MM.1S (cell line): ENCODE measurements around the gene GBP4.

Experiments
- DNase-seq: peaks from one replicate; pipeline ENCODE4 v3.0.0-alpha.2; 2015
- H2AFZ ChIP-seq: fragments of 300-600 bp; sonication (generic); 2 replicates; pipeline ENCODE4 v1.6.0; 2016; ENCODE audit warnings: antibody characterized with exemption, low read length
- H3F3A ChIP-seq: fragments of 300-600 bp; sonication (generic); 2 replicates; pipeline ENCODE4 v1.6.1; 2016; ENCODE audit warnings: mild to moderate bottlenecking, antibody characterized with exemption, low read length, moderate library complexity, mixed read lengths; ENCODE audit not compliant: insufficient read depth
- H3K27ac ChIP-seq: fragments of 300-600 bp; sonication (generic); 2 replicates; pipeline ENCODE4 v1.5.1; 2016; ENCODE audit warnings: mild to moderate bottlenecking, low read length
- H3K27me3 ChIP-seq: fragments of 300-600 bp; sonication (generic); replicated peaks from 2 replicates; pipeline ENCODE4 v1.6.0; 2016; ENCODE audit warnings: low read length; ENCODE audit not compliant: insufficient read depth
- H3K36me3 ChIP-seq: fragments of 300-600 bp; sonication (generic); replicated peaks from 2 replicates; pipeline ENCODE4 v1.6.1; 2016; ENCODE audit warnings: mild to moderate bottlenecking, low read length, mixed read lengths; ENCODE audit not compliant: insufficient read depth
- H3K4me1 ChIP-seq: fragments of 300-600 bp; sonication (generic); 2 replicates; pipeline ENCODE4 v1.6.1; 2016; ENCODE audit warnings: low read length, mixed read lengths
- H3K4me2 ChIP-seq: fragments of 300-600 bp; sonication (generic); 2 replicates; pipeline ENCODE4 v1.6.0; 2016; ENCODE audit warnings: low read depth, low read length
- H3K4me3 ChIP-seq: fragments of 300-600 bp; sonication (generic); 2 replicates; pipeline ENCODE4 v1.5.1; 2016; ENCODE audit warnings: low read length, mixed read lengths
- H3K79me2 ChIP-seq: fragments of 300-600 bp; sonication (generic); 2 replicates; pipeline ENCODE4 v1.6.1; 2016; ENCODE audit warnings: mixed run types, low read length, mixed read lengths
- H3K9ac ChIP-seq: fragments of 300-600 bp; sonication (generic); 2 replicates; pipeline ENCODE4 v1.6.1; 2016; ENCODE audit warnings: low read length, mixed read lengths
- H3K9me2 ChIP-seq: fragments of 300-600 bp; sonication (generic); replicated peaks from 2 replicates; pipeline ENCODE4 v1.6.1; 2016; ENCODE audit warnings: mild to moderate bottlenecking, low read length, mixed read lengths; ENCODE audit not compliant: insufficient read depth
- H3K9me3 ChIP-seq: fragments of 300-600 bp; sonication (generic); replicated peaks from 2 replicates; pipeline ENCODE4 v1.6.1; 2016; ENCODE audit warnings: mild to moderate bottlenecking, low read length, mixed read lengths; ENCODE audit not compliant: insufficient read depth
- H4K20me1 ChIP-seq: fragments of 300-600 bp; sonication (generic); 2 replicates; pipeline ENCODE4 v1.6.1; 2016; ENCODE audit warnings: mild to moderate bottlenecking, low read length, moderate library complexity, mixed read lengths; ENCODE audit not compliant: insufficient read depth
- CTCF ChIP-seq: fragments of 300-600 bp; sonication (generic); IDR thresholded peaks from 2 replicates; pipeline ENCODE4 v1.5.1; 2016; ENCODE audit warnings: antibody characterized with exemption, low read length, mixed read lengths
- EZH2 ChIP-seq: fragments of 300-600 bp; sonication (generic); optimal IDR thresholded peaks from 2 replicates; pipeline ENCODE3; 2017; ENCODE audit warnings: low read depth, mild to moderate bottlenecking, antibody characterized with exemption, low read length, mixed read lengths
- EZH2phosphoT487 ChIP-seq: fragments of 300-600 bp; sonication (generic); IDR thresholded peaks from 2 replicates; pipeline ENCODE4 v1.6.1; 2018; ENCODE audit warnings: antibody characterized with exemption, low read length

The GBP4 gene

GRCh38 chr1:89170170-89171066 lies 28.3 kb downstream of the GBP4 start:
- no peak overlapping the region for H3K4me2 ChIP-seq
- H3K9ac ChIP-seq = no peak overlapping the region
- no peaks in the 10 kb centered on the region for H4K20me1 ChIP-seq
- H3K4me3 ChIP-seq = no peak overlapping the region
- no peaks in the 10 kb centered on the region for H3K79me2 ChIP-seq
- H3K9me2 ChIP-seq = no peaks in the 10 kb centered on the region
- H3K4me1 ChIP-seq = no peaks in the 10 kb centered on the region
- H3F3A ChIP-seq = no peaks in the 10 kb centered on the region
- no peaks in the 10 kb centered on the region for H3K27me3 ChIP-seq
- no peaks in the 10 kb centered on the region for H3K36me3 ChIP-seq
- TF ChIP-seq EZH2phosphoT487 = no peak
- TF ChIP-seq EZH2 = no peak
- TF ChIP-seq CTCF = no peak
- H3K27ac ChIP-seq = no peak overlapping the region
- H2AFZ ChIP-seq = no peak overlapping the region
- no peaks in the 10 kb centered on the region for H3K9me3 ChIP-seq
- no peak for DNase-seq

- Histone ChIP-seq H4K20me1 (no peaks in the 10 kb centered on the region), H2AFZ (no peak overlapping the region), H3F3A (no peaks in the 10 kb centered on the region), H3K9me3 (no peaks in the 10 kb centered on the region), H3K27ac (no peak overlapping the region), H3K9ac (no peak overlapping the region), H3K36me3 (no peaks in the 10 kb centered on the region), H3K9me2 (no peaks in the 10 kb centered on the region), H3K79me2 (no peaks in the 10 kb centered on the region), H3K4me2 (no peak overlapping the region), H3K27me3 (no peaks in the 10 kb centered on the region), H3K4me3 (no peak overlapping the region), H3K4me1 (no peaks in the 10 kb centered on the region)
- no peak for TF ChIP-seq EZH2
- TF ChIP-seq EZH2phosphoT487 = no peak
- TF ChIP-seq CTCF = no peak
- DNase-seq = no peak
Observed at GRCh38 chr1:89169166-89169565, 29.6 kb downstream of the GBP4 start.

GRCh38 chr1:89167590-89168230 lies 31.0 kb downstream of the GBP4 start:
- H4K20me1 ChIP-seq = no peaks in the 10 kb centered on the region

More at GRCh38 chr1:89167590-89168230, 31.0 kb downstream of the GBP4 start:
- no peaks in the 10 kb centered on the region for H3K9me2 ChIP-seq
- H3K9ac ChIP-seq = no peak overlapping the region
- no peaks in the 10 kb centered on the region for H3K9me3 ChIP-seq
- no peak overlapping the region for H3K4me2 ChIP-seq
- H3K79me2 ChIP-seq = no peaks in the 10 kb centered on the region
- H3K4me3 ChIP-seq = no peak overlapping the region
- no peak overlapping the region for H2AFZ ChIP-seq
- no peaks in the 10 kb centered on the region for H3F3A ChIP-seq
- TF ChIP-seq CTCF = no peak
- TF ChIP-seq EZH2phosphoT487 = no peak
- no peak for TF ChIP-seq EZH2
- H3K27ac ChIP-seq = no peak overlapping the region
- H3K27me3 ChIP-seq = no peaks in the 10 kb centered on the region
- H3K4me1 ChIP-seq = no peaks in the 10 kb centered on the region
- H3K36me3 ChIP-seq = no peaks in the 10 kb centered on the region
- no peak for DNase-seq
